Adrenal gland (tissue), 5 donors: ENCODE data around the gene XRCC5.

Source experiments
- POLR2A ChIP-seq, 2 donors: fragments of 450-650 bp; IDR thresholded peaks; one replicate each; pipeline ENCODE4 v1.6.1; 2017; ENCODE audit warnings: antibody characterized with exemption in 2 of 2, mild to moderate bottlenecking in 2 of 2, moderate library complexity in 1 of 2
- TF ChIP-seq, protein P1 (sequence below), 6 experiments: fragments of 450-650 bp in 4 of 6; fragments of 200-600 bp in 2 of 6; sonication (generic) in 1 of 6; IDR thresholded peaks; 1 replicate in 5 of 6; 2 replicates in 1 of 6; pipeline versions ENCODE4 v1.5.1 to v1.8.0; 2016 to 2021; ENCODE audit warnings: antibody characterized with exemption in 6 of 6, mild to moderate bottlenecking in 2 of 6, moderate library complexity in 1 of 6
- donor health status: DM: no; HTN: no; CAD: no.

DNA sequence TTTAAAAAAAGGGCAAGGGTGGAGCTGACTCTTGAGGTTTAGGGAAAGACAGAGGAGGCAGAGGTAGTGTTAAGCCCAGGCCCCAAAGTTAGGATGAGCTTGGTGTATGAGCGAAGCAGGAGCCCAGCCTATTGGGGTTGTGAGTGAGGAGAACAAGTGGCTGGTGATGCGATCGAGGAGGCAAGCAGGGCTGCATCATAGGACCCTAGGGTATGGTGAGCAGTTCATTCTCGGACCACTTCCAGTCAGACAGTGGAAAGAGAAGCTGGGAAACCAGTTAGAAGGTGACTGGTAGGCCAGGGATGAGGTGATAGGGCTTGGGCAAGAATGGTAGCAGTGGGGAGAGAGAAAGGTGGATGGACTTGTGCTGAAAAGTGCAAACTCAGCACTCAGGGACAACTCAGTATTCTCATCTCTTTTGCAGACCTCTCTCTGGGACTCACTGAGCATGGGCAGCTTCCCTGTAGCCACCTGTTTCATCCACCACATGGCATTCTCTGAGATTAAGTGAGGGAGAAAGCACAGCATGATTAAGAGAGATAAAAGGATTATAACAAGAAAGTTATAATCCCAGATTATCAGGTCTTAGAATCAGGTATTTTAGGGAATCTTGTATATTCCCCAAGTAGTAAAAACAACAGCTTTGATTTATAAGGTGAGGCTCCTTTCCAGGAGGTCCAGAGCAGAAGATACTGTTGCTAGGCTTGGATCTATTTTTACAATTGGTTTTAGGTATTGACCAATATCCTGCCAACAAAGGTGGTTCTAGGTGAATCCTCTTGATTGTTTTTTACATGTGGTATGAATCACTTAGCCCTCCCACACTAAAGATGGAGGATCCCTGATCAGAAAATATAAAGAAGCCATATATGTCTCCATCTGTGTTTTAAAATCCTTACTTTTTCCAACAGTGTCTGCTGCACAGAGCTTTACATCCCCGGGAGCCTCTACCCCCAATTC, 38.3 kb downstream of the XRCC5 start:
- TF ChIP-seq, protein P1, sequence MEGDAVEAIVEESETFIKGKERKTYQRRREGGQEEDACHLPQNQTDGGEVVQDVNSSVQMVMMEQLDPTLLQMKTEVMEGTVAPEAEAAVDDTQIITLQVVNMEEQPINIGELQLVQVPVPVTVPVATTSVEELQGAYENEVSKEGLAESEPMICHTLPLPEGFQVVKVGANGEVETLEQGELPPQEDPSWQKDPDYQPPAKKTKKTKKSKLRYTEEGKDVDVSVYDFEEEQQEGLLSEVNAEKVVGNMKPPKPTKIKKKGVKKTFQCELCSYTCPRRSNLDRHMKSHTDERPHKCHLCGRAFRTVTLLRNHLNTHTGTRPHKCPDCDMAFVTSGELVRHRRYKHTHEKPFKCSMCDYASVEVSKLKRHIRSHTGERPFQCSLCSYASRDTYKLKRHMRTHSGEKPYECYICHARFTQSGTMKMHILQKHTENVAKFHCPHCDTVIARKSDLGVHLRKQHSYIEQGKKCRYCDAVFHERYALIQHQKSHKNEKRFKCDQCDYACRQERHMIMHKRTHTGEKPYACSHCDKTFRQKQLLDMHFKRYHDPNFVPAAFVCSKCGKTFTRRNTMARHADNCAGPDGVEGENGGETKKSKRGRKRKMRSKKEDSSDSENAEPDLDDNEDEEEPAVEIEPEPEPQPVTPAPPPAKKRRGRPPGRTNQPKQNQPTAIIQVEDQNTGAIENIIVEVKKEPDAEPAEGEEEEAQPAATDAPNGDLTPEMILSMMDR (IDR thresholded peaks at IDR 0.05) = no peak
- TF ChIP-seq POLR2A (IDR thresholded peaks at IDR 0.05) = no peak
